PC-9 (cell line): Measurements from ENCODE around the gene CPED1.

Source experiments
- EZH2 ChIP-seq: fragments of 200-600 bp; sonication (generic); IDR thresholded peaks from 2 replicates; pipeline ENCODE4 v1.8.0; 2017; ENCODE audit warnings: antibody characterized with exemption, low read depth
- TF ChIP-seq, protein P1 (sequence below): fragments of 200-600 bp; sonication (generic); conservative IDR thresholded peaks from 2 replicates; pipeline ENCODE4 v1.6.1; 2017; ENCODE audit warnings: mixed run types, antibody characterized with exemption, mild to moderate bottlenecking, moderate library complexity

DNA sequence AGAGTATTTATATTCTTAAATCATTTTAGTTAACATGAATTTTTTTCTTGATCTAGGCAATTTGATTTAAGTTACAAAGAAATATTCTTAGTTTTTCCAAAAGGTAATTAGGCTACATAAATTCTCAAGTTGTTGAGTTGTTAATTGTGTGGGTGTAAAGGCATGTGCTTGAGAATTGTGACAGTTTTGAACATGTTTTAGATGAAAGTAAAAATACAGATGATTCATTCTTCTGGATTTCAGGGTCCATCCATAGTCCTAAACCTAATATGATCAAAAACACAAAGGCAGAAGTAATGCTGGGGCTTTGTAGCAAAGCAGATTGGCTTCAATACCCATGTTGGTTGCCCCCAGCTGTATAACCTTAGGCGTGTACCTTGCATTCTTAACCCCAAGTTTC is 127.9 kb downstream of the CPED1 start:
- TF ChIP-seq, protein P1, sequence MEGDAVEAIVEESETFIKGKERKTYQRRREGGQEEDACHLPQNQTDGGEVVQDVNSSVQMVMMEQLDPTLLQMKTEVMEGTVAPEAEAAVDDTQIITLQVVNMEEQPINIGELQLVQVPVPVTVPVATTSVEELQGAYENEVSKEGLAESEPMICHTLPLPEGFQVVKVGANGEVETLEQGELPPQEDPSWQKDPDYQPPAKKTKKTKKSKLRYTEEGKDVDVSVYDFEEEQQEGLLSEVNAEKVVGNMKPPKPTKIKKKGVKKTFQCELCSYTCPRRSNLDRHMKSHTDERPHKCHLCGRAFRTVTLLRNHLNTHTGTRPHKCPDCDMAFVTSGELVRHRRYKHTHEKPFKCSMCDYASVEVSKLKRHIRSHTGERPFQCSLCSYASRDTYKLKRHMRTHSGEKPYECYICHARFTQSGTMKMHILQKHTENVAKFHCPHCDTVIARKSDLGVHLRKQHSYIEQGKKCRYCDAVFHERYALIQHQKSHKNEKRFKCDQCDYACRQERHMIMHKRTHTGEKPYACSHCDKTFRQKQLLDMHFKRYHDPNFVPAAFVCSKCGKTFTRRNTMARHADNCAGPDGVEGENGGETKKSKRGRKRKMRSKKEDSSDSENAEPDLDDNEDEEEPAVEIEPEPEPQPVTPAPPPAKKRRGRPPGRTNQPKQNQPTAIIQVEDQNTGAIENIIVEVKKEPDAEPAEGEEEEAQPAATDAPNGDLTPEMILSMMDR: no peak
- no peak for TF ChIP-seq EZH2
